Stimulated activated CD4-positive, alpha-beta T cell treated with anti-CD3 and anti-CD28 coated beads, Interleukin-15, amount 100 ng/mL, for 24 hours (primary cell): ENCODE data around the gene MRI1.
"Not testable (repeated sequence)": the region's sequence is repeated elsewhere in the genome, so short reads cannot be mapped to it uniquely, and the experiment has no call there.

Source experiments
- DNase-seq: peaks from one replicate; pipeline ENCODE4 v3.0.0-alpha.2; 2020

Gene MRI1

GRCh38 chr19:13762635-13763235, 1.6 kb upstream of the MRI1 start:
- no peak for DNase-seq

- DNase-seq, result no peak
Measured at GRCh38 chr19:13763265-13763664, 1.1 kb upstream of the MRI1 start.

DNA sequence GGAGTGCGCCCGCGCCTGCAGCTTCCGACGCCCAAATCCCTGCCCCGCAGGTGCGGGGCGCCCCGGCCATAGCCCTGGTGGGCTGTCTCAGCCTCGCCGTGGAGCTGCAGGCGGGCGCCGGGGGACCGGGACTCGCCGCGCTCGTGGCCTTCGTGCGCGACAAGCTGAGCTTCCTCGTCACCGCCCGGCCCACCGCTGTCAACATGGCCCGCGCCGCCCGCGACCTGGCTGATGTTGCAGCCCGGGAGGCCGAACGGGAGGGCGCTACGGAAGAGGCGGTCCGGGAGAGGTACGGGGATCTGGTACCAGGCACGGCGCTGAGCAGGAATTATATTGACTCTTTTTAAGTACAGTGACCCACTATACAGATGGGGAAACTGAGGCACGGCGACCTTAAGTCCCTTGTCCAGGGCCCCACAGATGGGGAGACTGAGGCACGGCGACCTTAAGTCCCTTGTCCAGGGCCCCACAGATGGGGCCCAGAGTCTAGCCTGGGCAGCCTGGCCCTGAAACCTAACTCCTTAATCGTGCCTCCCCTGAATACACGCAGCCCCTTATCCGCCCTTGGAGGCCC, 586 bp downstream of the MRI1 start:
- peak; percentile 67 for DNase-seq

DNA sequence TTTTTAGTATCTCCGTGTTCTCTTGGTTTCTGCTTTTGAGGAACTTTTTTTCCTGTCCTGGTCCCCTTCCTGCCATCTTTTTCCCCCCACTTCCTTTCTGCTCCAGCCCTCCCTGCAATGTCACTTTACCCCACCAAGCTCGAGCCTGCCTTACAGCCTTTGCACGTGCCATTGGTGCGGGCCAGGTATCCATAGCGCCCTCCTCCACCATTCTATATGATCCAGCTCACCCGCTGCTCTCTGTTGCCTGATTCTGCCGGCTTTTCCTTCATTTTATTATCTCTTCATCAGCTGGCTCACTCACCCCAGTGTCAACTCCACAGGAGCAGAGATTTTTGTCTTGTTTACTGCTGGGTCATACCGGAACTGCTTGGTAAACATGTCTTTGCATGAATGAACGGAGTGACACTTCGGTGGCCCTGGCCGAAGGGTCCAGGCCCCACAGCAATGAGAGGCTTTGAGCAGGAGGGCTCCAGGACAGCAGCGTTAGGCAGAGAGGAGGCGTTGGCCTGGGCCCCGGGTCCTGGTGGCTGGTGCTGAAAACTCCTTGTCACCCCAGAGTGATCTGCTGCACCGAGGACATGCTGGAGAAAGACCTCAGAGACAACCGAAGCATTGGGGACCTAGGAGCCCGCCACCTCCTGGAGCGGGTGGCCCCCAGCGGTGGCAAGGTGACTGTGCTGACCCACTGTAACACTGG, 1.2 kb downstream of the MRI1 start:
- DNase-seq, result no peak

DNA sequence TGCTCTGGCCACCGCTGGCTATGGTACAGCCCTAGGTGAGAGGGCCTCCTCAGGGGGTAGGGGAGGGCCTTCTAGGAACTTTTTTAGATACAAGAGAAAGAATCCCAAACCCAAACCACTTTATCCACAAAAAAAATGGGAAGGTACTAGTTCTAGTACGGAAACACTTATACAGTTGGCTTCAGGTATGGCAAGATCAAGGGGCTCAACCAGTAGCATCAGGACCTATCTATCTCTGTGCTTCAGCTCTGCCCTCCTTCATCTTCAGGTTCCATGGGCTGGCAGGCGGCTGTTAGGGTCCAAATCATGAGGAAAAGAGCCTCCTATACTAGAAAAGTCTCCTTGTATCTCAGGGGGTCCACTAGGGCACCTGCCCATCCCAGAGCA, 1.8 kb downstream of the MRI1 start:
- no peak for DNase-seq

- DNase-seq, result no peak
Measured at GRCh38 chr19:13768510-13768909, 4.2 kb downstream of the MRI1 start.

DNA sequence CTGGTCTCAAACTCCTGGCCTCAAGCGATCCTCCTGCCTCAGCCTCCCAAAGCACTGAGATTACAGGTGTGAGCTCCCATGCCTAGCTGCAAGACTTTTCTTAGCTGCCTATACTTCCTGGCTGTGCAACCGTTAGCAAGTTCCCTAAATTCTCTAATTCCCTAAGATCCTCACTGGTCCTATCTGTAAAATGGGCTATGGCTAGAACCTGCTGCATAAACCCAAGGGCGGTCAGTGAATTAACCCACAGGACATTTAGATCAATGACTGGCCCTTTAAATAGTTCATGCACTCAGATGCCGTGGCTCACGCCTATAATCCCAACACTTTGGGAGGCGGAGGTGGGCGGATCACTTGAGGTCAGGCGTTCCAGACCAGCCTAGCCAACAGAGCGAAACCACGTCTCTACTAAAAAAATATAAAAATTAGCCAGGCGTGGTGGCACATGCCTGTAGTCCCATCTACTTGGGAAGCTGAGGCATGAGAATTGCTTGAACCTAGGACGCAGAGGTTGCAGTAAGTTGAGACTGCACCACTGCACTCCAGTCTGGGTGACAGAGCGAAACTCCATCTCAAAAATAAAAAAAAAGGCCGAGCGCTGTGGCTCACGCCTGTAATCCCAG, 5.8 kb downstream of the MRI1 start:
- no peak for DNase-seq

DNA sequence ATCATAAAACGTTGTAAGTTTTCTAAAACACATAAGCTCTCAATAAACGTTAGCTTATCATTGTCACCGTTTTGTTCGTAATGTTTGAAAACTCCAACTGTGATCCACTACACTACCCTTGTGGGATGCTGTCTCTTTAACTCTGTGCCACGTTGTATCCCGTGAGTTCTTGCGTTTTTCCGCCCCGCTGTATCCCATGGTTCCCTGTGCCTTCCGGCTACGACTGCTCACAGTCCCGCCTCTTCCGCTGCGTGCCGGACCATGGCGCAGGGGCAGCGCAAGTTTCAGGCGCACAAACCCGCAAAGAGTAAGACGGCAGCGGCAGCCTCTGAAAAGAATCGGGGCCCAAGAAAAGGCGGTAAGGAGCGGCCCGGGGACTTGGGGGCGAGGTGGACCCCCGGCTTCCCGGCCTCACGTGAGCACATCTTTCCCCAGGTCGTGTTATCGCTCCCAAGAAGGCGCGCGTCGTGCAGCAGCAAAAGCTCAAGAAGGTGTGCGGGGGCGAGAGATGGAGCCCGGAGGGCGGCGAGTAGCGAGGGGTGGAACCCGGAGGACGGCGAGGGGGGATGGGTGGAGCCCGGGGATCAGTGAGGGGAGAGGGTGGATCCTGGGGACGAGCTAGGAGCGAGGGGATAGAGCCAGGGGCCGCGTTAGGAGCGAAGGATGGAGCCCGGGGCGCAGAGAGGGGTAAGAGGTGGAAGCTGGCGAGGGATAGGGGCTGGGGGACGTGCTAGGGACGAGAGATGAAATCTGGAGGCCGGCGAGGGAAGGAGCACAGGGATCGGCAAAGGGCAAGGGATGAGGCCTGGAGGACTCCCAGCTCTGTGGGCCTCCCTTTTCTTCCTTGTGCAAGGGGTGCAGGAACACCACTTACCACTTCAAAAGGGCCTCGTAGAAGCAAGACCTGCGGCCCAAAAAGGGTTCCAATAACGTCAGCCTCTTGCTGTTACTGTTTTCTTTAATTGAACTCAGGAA, 10.2 kb downstream of the MRI1 start, which contains the start of gene C19orf53:
TSS of gene C19orf53 (plus strand) at position 240 of the 975 bp plus-strand sequence. CDS start at position 262, 22 bp downstream.
- DNase-seq, result peak; percentile 92

DNA sequence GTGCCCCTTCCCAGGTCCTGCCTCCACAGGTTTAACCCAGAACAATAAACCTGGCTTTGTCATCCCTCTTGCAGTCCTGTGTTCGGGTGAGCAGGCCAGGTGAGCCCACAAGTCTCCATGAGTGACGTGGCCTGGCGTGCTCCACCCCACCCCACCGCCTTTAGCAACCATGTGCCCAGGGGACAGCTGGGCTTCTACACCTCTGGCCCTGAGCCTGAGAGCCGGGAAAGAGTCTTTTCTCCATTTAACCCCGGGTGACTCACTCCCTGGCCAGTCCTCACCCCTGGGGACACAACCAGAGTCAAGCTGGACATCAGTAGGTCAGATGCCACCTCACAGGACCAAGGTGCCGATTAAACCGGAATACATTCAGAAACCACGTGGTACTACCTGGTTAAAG, 14.1 kb downstream of the MRI1 start:
- no peak for DNase-seq

GRCh38 chr19:13778847-13779246, 14.5 kb downstream of the MRI1 start:
- no peak for DNase-seq

- not testable (repeated sequence) for DNase-seq
Measured at GRCh38 chr19:13779794-13780193, 15.5 kb downstream of the MRI1 start.

DNA sequence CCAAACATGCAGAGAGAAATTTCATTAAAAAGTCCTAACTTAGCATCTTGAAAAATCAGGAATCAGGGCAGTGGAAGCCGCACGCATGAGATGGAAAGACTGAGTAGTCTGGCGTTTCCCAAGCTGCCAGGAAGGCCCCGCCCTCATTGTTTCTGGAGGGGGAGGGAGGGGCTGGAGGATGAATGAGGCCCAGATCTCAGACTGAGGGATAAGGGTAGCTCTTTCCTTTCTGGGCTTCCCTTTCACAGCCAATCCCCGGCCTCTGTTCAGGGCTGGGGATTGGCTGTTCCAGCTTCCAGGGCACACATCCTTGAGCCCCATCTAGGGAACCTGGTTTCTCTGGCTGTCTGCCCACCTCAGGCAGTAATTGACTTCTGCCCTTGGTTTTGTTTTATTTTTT, 17.2 kb downstream of the MRI1 start:
- DNase-seq, result peak; percentile 44

DNA sequence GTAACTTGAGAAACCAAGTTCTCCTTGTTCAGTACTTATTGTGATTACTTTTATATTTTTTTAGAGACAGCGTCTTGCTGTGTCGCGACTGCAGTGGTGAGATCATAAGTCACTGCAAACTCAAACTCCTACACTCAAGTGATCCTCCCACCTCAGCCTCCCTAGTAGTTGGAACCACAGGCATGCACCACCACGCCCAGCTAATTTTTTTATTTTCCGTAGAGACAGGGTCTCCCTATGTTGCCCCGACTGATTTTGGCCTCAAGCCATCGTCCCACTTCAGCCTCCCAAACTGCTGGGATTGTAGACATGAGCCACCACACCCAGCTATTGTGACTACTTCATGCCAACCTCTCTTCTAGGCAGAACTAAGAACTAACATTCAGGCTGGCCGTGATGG, 18.2 kb downstream of the MRI1 start:
- no peak for DNase-seq

GRCh38 chr19:13783565-13784500, 19.5 kb downstream of the MRI1 start:
- DNase-seq, result no peak

DNA sequence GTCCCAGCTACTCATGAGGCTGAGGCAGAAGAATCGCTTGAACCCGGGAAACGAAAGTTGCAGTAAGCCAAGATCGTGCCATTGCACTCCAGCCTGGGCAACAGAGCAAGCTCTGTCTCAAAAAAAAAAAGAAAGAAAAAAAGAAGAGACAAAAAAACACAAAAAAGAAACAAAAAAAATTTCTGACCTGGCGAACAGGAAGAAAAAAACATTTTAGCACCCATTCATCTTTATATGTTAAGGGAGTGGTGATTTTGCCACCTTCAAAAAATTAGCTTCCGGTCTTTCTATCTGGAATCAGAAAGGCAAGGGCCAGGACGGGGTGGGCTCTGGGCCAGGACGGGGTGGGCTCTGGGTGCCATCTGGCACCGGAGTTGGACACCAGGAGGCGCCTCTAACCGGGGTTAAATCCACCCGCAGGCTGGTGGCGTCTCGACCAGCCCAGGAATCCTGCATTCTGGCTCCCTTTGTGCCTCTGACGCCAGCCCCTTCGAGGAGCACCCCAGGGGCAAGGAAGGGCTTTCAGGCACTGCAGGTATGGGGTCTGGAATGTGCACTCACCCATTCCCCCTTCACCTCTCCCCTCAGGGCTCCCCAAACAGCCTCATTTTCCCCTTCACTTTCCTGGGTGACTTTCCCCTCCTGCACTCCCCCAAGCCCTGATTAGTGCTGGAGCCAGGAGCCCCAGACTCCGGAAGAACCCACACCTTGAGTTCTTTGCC, 20.6 kb downstream of the MRI1 start:
- DNase-seq, result peak; percentile 81

GRCh38 chr19:13788991-13789390, 24.7 kb downstream of the MRI1 start:
- DNase-seq, result no peak

- no peak for DNase-seq
Measured at GRCh38 chr19:13790354-13790753, 26.0 kb downstream of the MRI1 start.

- not testable (repeated sequence) for DNase-seq
Measured at GRCh38 chr19:13793317-13793716, 29.0 kb downstream of the MRI1 start.

DNA sequence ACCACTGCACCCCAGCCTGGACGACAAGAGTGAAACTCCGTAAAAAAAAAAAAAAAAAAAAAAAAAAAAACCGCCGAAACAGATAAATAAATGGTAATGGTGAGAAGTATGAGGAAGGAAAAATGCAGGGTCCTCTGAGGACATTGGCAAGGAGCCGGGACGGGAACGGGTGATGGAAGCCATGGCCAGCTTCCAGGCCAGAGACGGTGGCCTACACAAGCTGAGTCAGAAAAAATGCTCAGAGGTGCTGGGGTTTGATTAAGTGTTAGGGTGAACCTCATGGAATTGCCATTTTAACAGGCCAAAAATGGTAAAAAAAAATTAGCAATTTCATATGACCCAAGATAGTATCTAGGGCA, 30.1 kb downstream of the MRI1 start:
- DNase-seq, result no peak

GRCh38 chr19:13794757-13795589, 30.7 kb downstream of the MRI1 start, which contains the start of gene ZSWIM4:
TSS of gene ZSWIM4 (plus strand) at chr19:13795443. CDS start at chr19:13795649, 206 bp downstream.
- DNase-seq, result peak; percentile 98
